Stimulated activated CD8-positive, alpha-beta memory T cell treated with anti-CD3 and anti-CD28 coated beads, Interleukin-2, amount 100 ng/mL, for 48 hours (primary cell): Measurements from ENCODE around the gene PNPLA4.

Experiments used
- DNase-seq, 2 donors: peaks; one replicate each; pipeline ENCODE4 v3.0.0-alpha.2; 2020; ENCODE audit warnings: low read depth in 2 of 2

The PNPLA4 gene

GRCh38 chrX:7927259-7928167 is at the start of gene PNPLA4:
Gene PNPLA4 (minus strand): TSS chrX:7927413. CDS start chrX:7926119, 1,294 bp downstream.
- peak; percentile 67 to 83 for DNase-seq

DNA sequence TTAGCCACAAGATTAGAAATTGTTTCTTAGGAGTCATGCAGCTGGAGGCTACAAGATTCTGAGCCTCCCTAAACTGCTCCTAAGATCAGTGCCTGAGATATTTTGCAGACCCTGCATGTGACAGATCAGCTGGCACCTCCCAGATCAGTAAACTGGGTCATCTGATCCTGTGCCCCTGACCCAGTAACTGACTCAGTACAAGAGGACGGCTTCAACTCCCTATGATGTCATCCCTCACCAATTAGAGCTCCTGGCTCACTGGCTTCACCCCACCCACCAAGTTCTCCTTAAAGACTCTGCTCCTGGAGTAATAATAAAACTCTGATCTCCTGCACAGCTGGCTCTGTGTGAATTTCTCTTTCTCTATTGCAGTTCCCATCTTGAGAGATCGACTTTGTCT is 45.4 kb upstream of the PNPLA4 start:
- DNase-seq = no peak

DNA sequence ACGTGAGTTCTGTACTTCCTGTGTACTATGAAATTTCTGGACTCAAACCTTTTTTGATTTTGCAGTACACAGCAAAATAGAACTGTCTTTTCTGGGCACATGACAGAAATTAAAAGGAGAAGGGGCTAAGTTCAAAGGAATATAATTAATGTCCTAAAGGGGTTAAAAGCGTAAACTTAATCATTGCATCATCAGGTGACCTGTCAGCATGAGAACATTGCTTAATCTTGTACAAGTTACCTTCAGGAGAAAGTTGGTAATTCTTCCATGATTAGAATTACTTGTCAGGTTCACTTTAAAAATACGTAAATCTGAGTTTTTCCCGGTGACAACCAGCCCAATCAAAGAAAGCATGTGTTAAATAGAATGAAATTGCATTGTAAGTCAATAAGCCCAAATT is 43.2 kb upstream of the PNPLA4 start:
- no peak for DNase-seq

DNA sequence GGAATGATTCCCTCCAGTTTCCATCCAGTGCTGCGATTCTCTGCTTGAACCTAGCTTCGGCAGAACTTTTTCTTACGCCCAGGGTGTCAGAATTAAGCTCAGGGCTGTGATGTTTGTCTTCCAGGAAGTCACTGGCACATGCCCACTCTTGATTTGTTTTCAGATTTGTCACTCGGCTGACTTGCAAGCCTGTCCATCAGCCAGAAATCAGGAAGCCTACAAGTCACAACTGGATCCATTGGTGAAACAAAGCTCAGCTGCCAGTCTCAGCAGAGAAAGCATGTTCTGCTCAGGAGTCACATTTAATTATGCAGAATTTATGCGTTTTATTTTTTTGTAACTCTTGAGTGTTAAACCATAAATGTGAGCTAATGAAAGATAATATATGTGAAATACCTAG is 38.2 kb upstream of the PNPLA4 start:
- no peak for DNase-seq

DNA sequence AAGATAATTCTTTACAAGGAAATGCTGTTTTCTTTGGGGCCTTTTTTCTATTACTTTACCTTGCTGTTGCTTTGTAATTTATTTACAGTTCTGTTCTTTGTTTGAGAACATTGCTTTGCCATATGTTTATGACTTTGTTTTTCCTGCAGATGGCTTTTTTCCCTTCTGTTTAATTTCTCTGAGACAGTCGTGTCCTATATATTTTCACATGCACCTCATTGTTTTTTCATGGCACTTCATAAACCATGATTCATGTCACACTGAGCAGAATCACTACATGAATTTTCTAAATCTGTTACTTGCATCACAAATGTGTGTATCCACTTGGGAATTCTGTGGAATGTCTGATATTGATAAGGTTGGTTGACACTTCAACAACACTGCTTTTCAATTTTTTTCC is 33.0 kb upstream of the PNPLA4 start:
- no peak for DNase-seq

DNA sequence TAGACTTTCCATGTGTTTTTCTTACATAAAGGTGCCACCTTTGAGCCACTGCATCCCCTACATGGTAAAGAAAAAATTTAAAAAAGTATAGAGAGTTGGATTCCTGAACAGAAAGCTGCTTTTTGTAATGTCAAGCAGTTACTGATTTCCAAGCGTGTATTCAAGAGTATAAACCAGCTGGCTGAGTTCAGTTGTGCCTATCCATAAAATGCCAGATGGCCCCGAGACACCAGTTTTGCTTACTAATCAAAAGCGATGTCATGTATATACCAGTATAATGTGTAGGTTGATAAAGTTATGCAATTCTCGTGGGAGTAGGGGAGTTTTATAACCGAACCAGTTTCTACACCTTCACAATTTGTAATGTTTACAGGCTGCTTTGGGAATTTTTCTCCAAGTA is 26.2 kb upstream of the PNPLA4 start:
- no peak for DNase-seq

DNA sequence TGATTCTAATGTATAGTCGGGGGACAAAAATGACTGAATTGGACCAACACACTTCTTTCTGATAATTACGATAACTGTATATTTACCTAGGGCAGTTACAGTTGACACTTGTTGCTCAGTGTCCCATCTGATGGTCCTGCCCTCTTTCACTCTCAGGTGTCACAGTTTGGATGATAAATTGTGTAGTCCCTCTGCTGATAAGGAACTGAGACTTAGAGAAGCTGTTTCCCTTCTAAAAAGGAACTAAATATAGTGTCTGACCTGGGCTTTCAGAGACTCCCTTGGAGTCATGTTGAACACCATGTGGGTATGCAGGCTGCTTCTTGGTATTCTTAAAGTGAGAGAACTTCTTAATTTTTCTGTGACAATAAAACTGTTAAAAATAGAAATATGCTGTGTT is 23.7 kb upstream of the PNPLA4 start:
- DNase-seq = no peak

DNA sequence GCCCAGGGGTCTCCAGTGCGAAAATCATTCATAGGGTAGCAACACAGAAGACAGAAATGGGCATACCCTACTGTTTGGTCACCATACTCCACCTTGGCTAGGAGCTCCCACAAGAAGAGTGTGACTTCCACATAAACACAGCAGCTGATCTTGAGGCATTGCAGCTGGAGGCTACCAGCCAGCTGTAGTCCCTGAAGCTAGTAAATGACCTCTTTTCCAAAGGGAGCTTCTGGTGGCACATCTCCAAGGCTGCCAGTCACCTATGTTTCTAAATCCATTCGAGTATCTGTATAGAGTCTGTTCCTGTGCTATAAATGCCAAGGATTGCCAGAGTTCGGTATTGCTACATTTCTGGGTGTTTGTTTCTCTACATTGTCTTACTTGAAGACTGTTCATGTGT is 21.3 kb upstream of the PNPLA4 start:
- DNase-seq = no peak

DNA sequence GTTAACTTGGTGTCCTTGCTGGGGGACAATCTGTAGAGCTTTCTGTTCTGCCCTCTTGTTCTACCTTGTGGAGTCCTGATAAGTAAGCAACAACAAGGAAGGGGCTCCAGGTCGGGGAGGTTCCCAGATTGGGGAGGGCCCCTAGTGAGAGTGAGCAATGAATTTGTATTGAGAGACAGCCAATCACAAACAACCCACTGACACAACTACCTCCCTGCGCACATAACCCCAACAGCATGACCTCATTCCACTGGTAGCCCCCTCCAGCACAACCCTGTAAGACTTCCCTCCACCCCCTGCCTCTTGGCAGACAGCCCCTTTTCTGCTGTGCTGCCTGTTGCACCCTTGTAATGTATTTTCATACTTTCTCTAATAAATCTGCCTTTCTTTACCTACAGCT is 19.7 kb upstream of the PNPLA4 start:
- DNase-seq = no peak

- DNase-seq = no peak
Measured at GRCh38 chrX:7943600-7944245, 16.5 kb upstream of the PNPLA4 start.

DNA sequence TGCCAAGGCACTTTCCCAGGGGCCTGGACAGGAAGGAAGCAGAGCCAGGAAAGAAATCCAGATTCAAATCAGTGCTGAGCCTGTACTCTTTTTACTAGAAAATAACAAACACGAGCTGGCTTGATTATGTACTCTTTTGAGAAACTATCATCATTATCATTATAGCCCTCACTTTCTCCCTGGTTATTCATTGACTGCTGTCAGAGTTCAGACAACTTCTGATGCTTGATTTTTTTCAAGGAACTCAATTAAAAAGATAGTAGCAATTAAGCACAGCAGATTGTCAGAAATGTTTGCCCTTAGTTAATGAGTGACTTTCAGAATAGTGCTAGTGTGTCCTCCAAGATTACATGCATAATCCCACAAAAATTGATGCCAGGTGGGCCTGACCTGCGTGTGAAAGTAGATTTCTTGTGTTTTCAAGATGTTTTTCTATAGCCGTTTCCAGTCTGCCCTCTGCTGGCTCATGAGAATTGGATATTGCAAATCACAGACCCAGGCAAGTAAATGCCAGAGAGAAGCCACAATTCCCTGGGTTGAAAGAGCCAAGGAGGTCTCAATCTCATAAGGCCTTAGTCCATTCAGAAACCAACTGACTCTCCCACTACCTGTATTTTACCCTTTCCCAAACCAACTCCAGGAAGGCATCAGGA is 14.3 kb upstream of the PNPLA4 start:
- DNase-seq = no peak

- DNase-seq = no peak
Measured at GRCh38 chrX:7934026-7934425, 6.8 kb upstream of the PNPLA4 start.

DNA sequence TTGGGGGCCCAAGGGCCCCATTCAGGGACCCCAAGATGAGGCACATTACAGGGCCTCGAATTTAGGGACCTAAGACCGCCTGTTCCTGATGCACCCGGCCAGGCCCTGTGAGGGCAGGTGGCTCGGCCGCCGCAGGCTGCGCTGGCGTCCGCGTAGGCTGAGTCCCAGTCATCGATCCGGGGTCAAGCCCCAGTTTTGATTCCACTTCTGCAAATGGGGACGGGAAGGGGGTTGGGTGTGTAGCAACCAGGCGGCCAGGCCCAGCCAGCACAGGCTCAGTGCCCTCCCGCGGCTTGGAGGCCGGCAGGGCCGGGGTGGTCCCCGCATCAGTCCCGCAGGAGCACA is 327 bp downstream of the PNPLA4 start:
- peak in 1 of 2 donors; percentile 1 for DNase-seq

GRCh38 chrX:7926501-7926900 is 712 bp downstream of the PNPLA4 start:
- no peak for DNase-seq

GRCh38 chrX:7925867-7926472 is 1.2 kb downstream of the PNPLA4 start:
- DNase-seq = peak; percentile 35 to 39

- no peak for DNase-seq
Measured at GRCh38 chrX:7921750-7922149, 5.5 kb downstream of the PNPLA4 start.

- no peak for DNase-seq
Measured at GRCh38 chrX:7908821-7909220, 18.4 kb downstream of the PNPLA4 start.

- no peak for DNase-seq
Measured at GRCh38 chrX:7904562-7904961, 22.7 kb downstream of the PNPLA4 start.

DNA sequence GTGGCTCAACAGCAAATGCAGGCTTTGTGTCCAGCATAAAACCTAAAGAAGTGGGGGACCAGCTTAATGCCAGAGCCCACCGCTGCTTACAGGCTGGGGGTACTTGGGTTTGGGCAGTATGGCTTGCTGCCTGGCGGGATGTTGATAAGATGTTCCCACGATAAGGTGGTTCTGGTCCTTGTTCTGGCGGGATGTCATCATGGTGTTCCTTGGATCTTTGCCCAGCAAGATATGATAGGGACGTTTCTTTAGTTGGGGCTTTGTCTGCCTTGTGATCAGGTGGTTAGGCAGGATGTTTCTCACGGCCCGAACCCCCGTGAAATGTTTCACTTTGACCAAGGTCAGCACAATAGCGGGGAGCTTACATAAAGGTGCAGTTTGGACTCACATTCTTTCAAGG is 35.3 kb downstream of the PNPLA4 start:
- DNase-seq = no peak

DNA sequence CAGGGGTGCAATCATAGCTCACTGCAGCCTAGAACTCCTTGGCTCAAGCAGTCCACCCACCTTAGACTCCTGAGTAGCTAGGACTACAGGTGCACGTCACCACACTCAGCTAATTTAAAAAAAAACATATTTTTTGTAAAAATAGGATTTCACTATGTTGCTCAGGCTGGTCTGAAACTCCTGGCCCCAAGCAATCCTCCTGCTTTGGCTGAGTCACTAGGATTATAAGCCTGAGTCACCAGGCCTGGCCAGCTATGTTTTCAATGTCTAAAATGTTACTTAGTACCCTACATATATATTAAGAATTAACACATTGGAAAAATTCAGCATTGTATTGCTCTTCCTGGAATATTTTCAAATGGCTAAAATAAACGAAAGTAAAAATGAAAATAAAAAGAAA is 37.5 kb downstream of the PNPLA4 start:
- no peak for DNase-seq

- DNase-seq = no peak
Measured at GRCh38 chrX:7889135-7889534, 38.1 kb downstream of the PNPLA4 start.

DNA sequence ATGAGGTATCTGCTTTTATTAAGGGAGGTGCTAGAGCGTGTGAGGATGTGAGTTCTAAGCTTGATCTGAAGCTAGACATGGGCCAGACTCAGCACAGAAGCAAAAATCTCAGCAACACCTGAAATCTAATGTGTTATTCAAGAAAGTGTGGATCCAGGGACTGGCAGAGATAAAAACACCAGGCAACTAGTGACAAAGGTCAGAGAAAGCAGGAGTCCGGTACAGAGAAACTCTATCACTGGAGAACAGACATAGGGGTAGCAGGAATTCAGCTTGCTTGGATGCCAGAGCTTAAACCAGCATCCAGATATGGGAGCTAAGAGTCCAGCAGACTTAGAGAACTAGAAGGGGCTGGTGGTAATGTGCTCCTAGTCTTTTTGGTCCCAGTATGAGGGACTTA is 50.3 kb downstream of the PNPLA4 start:
- no peak for DNase-seq
